Common myeloid progenitor, CD34-positive (primary cell): ENCODE results near the gene MAPK1.
"Not testable (repeated sequence)": the region's sequence is repeated elsewhere in the genome, so short reads cannot be mapped to it uniquely, and the experiment has no call there.

Experiments used
- CTCF ChIA-PET: fragments of 350-600 bp; sonication (Branson Sonifier 250); formaldehyde crosslinking; loops from one replicate; lab custom pipeline; 2021; ENCODE audit warnings: antibody characterized with exemption; lab: Charles Lee
- POLR2A ChIA-PET: fragments of 350-600 bp; sonication (Branson Sonifier 250); formaldehyde crosslinking; loops from one replicate; lab custom pipeline; 2021; ENCODE audit warnings: antibody characterized with exemption; lab: Charles Lee
- DNase-seq, 3 donors: peaks; one replicate each; pipeline versions ENCODE4 v3.0.0 to v3.0.0-alpha.2; 2013
- H3K27ac ChIP-seq, 2 experiments: 1 replicate in 1 of 2; 2 replicates in 1 of 2; pipeline ENCODE4 v1.7.0; 2013; ENCODE audit warnings: inconsistent platforms in 2 of 2, low read length in 2 of 2, mild to moderate bottlenecking in 2 of 2, low read depth in 1 of 2, moderate library complexity in 1 of 2; ENCODE audit not compliant: severe bottlenecking in 2 of 2, insufficient read depth in 1 of 2, poor library complexity in 1 of 2
- H3K27me3 ChIP-seq, 5 experiments: replicated peaks in 2 of 5; 1 replicate in 3 of 5; 2 replicates in 2 of 5; pipeline versions ENCODE4 v1.6.1 to v1.7.0; 2013; ENCODE audit warnings: low read length in 4 of 5, mild to moderate bottlenecking in 2 of 5, moderate library complexity in 2 of 5, inconsistent platforms in 1 of 5; ENCODE audit not compliant: insufficient read depth in 5 of 5, control insufficient read depth in 4 of 5
- H3K36me3 ChIP-seq, 4 experiments: 1 replicate in 2 of 4; 2 replicates in 2 of 4; pipeline versions ENCODE4 v1.6.1 to v1.7.0; 2013; ENCODE audit warnings: low read length in 3 of 4, control low read depth in 1 of 4, mild to moderate bottlenecking in 1 of 4; ENCODE audit not compliant: control insufficient read depth in 4 of 4, insufficient read depth in 4 of 4
- H3K4me1 ChIP-seq, 4 experiments: 1 replicate in 3 of 4; 2 replicates in 1 of 4; pipeline versions ENCODE4 v1.6.1 to v1.7.1; 2013; ENCODE audit warnings: low read length in 3 of 4, mild to moderate bottlenecking in 3 of 4, control low read depth in 1 of 4, inconsistent platforms in 1 of 4, moderate library complexity in 1 of 4; ENCODE audit not compliant: control insufficient read depth in 4 of 4, insufficient read depth in 4 of 4; ENCODE audit errors: control extremely low read depth in 1 of 4
- H3K4me3 ChIP-seq, 7 experiments: 1 replicate in 4 of 7; 2 replicates in 3 of 7; pipeline versions ENCODE4 v1.5.1 to v1.7.0; 2013; ENCODE audit warnings: mild to moderate bottlenecking in 7 of 7, low read length in 6 of 7, moderate library complexity in 6 of 7, inconsistent platforms in 2 of 7, low read depth in 2 of 7, control low read depth in 1 of 7; ENCODE audit not compliant: insufficient read depth in 4 of 7, control insufficient read depth in 1 of 7; ENCODE audit errors: extremely low read depth in 1 of 7
- H3K9me3 ChIP-seq, 5 experiments: 1 replicate in 4 of 5; 2 replicates in 1 of 5; pipeline versions ENCODE4 v1.6.1 to v1.7.1; 2013; ENCODE audit warnings: low read length in 4 of 5, mild to moderate bottlenecking in 2 of 5, inconsistent platforms in 1 of 5, low read depth in 1 of 5, moderate library complexity in 1 of 5; ENCODE audit not compliant: control insufficient read depth in 4 of 5, insufficient read depth in 2 of 5; ENCODE audit errors: control extremely low read depth in 1 of 5
- WGBS: methylation state at CpG from one replicate; pipeline ENCODE4 v1.1.5; 2013; ENCODE audit not compliant: insufficient coverage; 5-methylcytosine and 5-hydroxymethylcytosine counted together

The MAPK1 gene

DNA sequence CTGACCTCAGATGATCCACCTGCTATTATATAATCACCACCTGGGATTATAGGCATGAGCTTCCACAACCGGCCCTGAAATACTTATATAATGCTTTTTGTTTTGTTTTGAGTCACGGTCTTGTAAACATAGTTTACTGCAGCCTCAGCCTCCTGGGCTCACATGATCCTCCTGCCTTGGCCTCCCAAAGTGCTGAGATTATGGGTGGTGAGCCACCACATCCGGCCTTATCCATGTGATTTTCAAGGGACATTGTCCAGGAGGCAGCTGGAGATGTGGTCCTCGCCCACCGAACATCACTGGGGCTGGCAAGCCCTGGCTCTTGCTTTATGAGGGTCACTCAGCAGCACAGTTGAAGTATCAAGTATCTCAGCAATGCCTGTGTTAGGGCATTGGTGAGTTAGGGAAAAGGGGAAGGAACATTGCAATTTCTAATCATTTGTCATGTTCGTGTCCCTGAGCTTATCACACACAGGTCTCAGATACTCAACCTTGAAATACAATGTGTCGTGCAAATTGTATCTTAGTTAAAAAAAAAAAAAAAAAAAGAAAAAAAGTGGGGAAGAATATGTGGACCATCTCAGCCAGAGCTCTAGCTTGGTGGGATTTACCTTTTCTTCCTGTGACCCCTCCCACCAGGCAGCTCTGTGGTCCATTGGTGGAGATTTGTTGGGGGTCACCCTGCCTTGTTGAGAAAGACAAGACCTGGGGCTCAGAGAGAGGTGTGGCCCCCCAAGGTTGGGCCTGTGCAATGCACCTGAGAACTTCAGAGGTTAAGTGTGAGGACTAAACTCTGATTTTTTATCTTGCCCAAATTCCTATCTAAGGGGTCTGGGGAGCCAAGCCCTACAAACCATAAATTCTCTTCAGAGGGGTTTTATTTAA lies 40.4 kb upstream of the MAPK1 start:
- CTCF ChIA-PET = interaction anchor here (0.7 kb wide), 1 partner anchor 97 kb away, joined by 3 read pairs; no protein-coding TSS in a partner anchor
- no peak overlapping the region for H3K27ac ChIP-seq
- no peak for DNase-seq
- H3K9me3 ChIP-seq = no peaks in the 10 kb centered on the region
- 97% methylated on average over 5 of the region's 7 CpGs for WGBS
- H3K4me1 ChIP-seq = no peaks in the 10 kb centered on the region
- H3K4me3 ChIP-seq = no peak overlapping the region
- peaks cover 0 to 2% (median 0%) of the 10 kb centered on the region in 4 experiments for H3K36me3 ChIP-seq
- POLR2A ChIA-PET = no interaction called here
- H3K27me3 ChIP-seq = no peaks in the 10 kb centered on the region

GRCh38 chr22:21905234-21905633 lies 37.8 kb upstream of the MAPK1 start:
- H3K27me3 ChIP-seq, H3K4me3 ChIP-seq, H3K27ac ChIP-seq, DNase-seq, H3K9me3 ChIP-seq, POLR2A ChIA-PET, H3K4me1 ChIP-seq, H3K36me3 ChIP-seq: not testable (repeated sequence)
- WGBS = 96% methylated on average over 11 of the region's 11 CpGs
- CTCF ChIA-PET = interaction anchor here (0.7 to 1.0 kb wide), 2 partner anchors 129 to 178 kb away, joined by 3 to 4 read pairs; no protein-coding TSS in a partner anchor

DNA sequence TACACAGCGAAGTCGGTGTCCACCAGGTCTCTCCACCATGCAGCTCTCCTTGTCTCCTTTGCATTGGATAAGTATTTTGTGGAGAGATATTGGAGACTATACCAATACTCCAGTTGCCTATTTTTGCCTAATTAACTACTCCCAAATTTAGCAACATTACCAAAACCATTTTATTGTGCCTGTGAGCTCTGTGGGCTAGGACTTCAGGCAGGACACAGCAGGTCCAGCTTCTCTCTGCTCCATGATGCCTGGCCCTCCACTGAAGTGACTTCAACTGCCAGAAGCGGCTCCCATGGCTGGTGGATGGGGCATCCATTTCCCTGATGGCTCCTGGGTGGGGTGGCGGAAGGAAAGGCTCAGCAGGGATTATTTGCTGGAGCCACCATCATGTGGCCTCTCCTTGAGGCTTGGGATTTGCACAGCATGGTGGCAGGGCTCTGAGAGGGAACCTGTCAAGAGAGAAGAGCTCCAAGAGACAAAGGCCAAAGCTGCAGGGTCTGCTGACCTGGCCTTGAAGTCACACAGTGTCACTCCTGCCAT lies 36.9 kb upstream of the MAPK1 start:
- Histone ChIP-seq H3K4me1 (no peaks in the 10 kb centered on the region), H3K27me3 (no peaks in the 10 kb centered on the region), H3K4me3 (no peak overlapping the region), H3K9me3 (no peaks in the 10 kb centered on the region), H3K27ac (no peak overlapping the region), H3K36me3 (peaks cover 0 to 2% (median 0%) of the 10 kb centered on the region in 4 experiments)
- ChIA-PET CTCF (no interaction called here), POLR2A (no interaction called here)
- 100% methylated on average over 2 of the region's 4 CpGs for WGBS
- DNase-seq = no peak

DNA sequence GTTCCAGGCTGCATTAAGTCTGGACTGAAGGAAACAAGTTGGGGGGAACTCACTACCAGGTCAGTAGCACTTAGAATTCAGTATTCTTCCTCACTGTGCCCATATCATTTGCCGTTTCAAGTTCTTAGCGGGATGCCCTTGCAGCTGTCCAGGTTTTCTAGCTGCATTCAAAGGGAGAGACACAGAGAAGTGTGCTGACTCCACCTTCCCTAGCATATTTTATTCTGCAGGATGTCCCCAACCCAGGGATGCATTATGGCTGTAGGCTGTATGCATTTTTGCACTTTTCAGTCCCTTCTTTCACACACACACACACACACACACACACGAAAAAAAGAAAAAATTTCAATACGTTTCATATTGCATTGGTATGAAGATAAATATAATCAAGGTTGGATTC lies 35.8 kb upstream of the MAPK1 start:
- WGBS = 94% methylated on average over 2 of the region's 4 CpGs
- Histone ChIP-seq H3K4me1 (no peaks in the 10 kb centered on the region), H3K27ac (no peak overlapping the region), H3K27me3 (no peaks in the 10 kb centered on the region), H3K4me3 (no peak overlapping the region), H3K36me3 (peaks cover 0 to 2% (median 0%) of the 10 kb centered on the region in 4 experiments), H3K9me3 (no peaks in the 10 kb centered on the region)
- DNase-seq = no peak
- POLR2A ChIA-PET = no interaction called here
- CTCF ChIA-PET = no interaction called here

DNA sequence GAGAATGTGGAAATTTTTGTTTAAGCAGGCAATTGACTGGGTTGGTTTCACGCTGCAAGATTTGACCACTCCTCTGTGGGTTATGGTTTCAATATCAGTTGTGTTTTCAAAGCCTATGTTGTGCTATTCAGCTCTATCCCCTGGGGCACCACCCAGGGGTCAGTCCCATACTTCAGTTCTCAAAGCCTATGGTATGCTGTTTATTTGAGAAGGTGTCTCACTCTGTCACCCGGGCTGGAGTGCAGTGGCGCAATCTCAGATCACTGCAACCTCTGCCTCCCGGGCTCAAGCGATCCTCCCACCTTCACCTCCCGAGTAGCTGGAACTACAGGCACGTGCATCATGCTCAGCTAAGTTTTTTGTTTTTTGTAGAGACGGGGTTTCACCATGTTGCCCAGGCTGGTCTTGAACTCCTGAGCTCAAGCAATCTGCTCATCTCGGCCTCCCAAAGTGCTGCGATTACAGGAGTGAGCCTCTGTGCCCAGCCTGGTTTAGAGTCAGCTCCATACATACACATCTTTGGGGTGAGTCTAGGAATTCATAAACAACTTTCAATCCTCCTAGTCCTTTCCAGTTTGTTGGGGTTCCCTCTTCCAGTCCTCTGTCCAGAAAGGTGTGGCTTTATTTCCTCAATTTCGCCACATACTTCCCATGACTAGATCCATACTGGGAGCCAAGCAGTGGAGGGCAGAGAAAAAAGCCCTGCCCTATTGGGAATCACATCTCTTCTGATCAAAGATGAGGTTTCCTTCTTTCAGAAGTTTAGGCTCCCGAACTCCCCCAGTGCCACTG lies 35.0 kb upstream of the MAPK1 start:
- no peak for DNase-seq
- CTCF ChIA-PET = interaction anchor here (1.0 kb wide), 1 partner anchor 67 kb away, joined by 3 read pairs; no protein-coding TSS in a partner anchor
- POLR2A ChIA-PET = no interaction called here
- H3K27ac ChIP-seq = no peak overlapping the region
- no peaks in the 10 kb centered on the region for H3K9me3 ChIP-seq
- H3K27me3 ChIP-seq = no peaks in the 10 kb centered on the region
- H3K36me3 ChIP-seq = peaks cover 0 to 2% (median 0%) of the 10 kb centered on the region in 4 experiments
- H3K4me1 ChIP-seq = no peaks in the 10 kb centered on the region
- WGBS = 97% methylated on average over 12 of the region's 12 CpGs
- H3K4me3 ChIP-seq = no peak overlapping the region

GRCh38 chr22:21898354-21898896 lies 31.0 kb upstream of the MAPK1 start:
- H3K27ac ChIP-seq = no peak overlapping the region
- DNase-seq = no peak
- CTCF ChIA-PET = no interaction called here
- peaks cover 0 to 2% (median 0%) of the 10 kb centered on the region in 5 experiments for H3K9me3 ChIP-seq
- no CpG with 5 or more reads among the region's 1 CpG for WGBS
- POLR2A ChIA-PET = no interaction called here
- H3K4me3 ChIP-seq = no peak overlapping the region
- no peaks in the 10 kb centered on the region for H3K36me3 ChIP-seq
- H3K4me1 ChIP-seq = no peaks in the 10 kb centered on the region
- H3K27me3 ChIP-seq = no peaks in the 10 kb centered on the region
